Lower leg skin (tissue), 3 donors: Measurements from ENCODE around the gene ROBO1.

ENCODE experiments used
- POLR2A ChIP-seq, 2 donors: fragments of 450-650 bp; IDR thresholded peaks; one replicate each; pipeline ENCODE4 v1.6.1; 2016 to 2017; ENCODE audit warnings: antibody characterized with exemption in 2 of 2, mild to moderate bottlenecking in 1 of 2, moderate library complexity in 1 of 2
- TF ChIP-seq, protein P1 (sequence below), 3 donors: fragments of 450-650 bp; IDR thresholded peaks; one replicate each; pipeline ENCODE4 v1.5.1; 2016; ENCODE audit warnings: antibody characterized with exemption in 3 of 3, mild to moderate bottlenecking in 3 of 3, moderate library complexity in 2 of 3

DNA sequence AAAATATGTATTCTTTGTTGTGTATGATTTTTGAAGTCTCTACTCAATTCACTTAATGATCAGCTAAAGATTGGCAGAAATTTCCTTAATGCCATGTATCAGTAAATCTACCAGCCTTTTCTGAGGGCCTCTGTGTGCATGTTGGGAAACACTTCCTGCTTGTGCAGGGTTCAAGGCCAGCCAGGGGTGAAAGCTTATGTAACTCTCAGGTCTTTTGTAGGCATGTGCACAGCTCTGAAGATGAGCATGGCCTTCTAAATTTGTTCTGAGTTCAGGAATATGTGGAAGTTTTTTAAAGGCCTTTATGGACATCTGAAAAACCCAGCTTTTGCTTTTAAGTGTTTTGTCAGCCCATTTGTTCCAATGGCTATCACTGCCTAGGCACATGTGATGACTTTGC is 82.7 kb downstream of the ROBO1 start:
- TF ChIP-seq, protein P1, sequence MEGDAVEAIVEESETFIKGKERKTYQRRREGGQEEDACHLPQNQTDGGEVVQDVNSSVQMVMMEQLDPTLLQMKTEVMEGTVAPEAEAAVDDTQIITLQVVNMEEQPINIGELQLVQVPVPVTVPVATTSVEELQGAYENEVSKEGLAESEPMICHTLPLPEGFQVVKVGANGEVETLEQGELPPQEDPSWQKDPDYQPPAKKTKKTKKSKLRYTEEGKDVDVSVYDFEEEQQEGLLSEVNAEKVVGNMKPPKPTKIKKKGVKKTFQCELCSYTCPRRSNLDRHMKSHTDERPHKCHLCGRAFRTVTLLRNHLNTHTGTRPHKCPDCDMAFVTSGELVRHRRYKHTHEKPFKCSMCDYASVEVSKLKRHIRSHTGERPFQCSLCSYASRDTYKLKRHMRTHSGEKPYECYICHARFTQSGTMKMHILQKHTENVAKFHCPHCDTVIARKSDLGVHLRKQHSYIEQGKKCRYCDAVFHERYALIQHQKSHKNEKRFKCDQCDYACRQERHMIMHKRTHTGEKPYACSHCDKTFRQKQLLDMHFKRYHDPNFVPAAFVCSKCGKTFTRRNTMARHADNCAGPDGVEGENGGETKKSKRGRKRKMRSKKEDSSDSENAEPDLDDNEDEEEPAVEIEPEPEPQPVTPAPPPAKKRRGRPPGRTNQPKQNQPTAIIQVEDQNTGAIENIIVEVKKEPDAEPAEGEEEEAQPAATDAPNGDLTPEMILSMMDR (IDR thresholded peaks at IDR 0.05), result no peak
- no peak for TF ChIP-seq POLR2A (IDR thresholded peaks at IDR 0.05)
